CD4-positive, alpha-beta T cell treated with Interleukin-17A for 1 hour (primary cell): Measurements from ENCODE around the gene SHKBP1.
A peak's percentile ranks its signal among the peaks of the same experiment; 100 is the strongest.
"Not testable (repeated sequence)": the region's sequence is repeated elsewhere in the genome, so short reads cannot be mapped to it uniquely, and the experiment has no call there.

Experiments used
- DNase-seq: peaks from one replicate; pipeline ENCODE4 v3.0.0-alpha.2; 2020

Gene SHKBP1

GRCh38 chr19:40576585-40577451 lies at the start of gene SHKBP1:
TSS of gene SHKBP1 (plus strand) at chr19:40576873. CDS start at chr19:40576900, 27 bp downstream.
- DNase-seq, result peak; percentile 95

GRCh38 chr19:40528078-40528477 lies 48.6 kb upstream of the SHKBP1 start:
- no peak for DNase-seq

GRCh38 chr19:40528533-40529092 lies 48.1 kb upstream of the SHKBP1 start:
- DNase-seq, result no peak

- peak; percentile 91 for DNase-seq
Measured at GRCh38 chr19:40529093-40529954, 47.3 kb upstream of the SHKBP1 start.

- DNase-seq, result peak; percentile 21
Measured at GRCh38 chr19:40530091-40530901, 46.4 kb upstream of the SHKBP1 start.

- no peak for DNase-seq
Measured at GRCh38 chr19:40533508-40533907, 43.2 kb upstream of the SHKBP1 start.

GRCh38 chr19:40534148-40534547 lies 42.5 kb upstream of the SHKBP1 start:
- DNase-seq, result no peak

GRCh38 chr19:40539070-40539469 lies 37.6 kb upstream of the SHKBP1 start:
- no peak for DNase-seq

GRCh38 chr19:40542202-40542859 lies 34.3 kb upstream of the SHKBP1 start:
- DNase-seq, result no peak

- no peak for DNase-seq
Measured at GRCh38 chr19:40543029-40543597, 33.6 kb upstream of the SHKBP1 start.

GRCh38 chr19:40546153-40546841 lies 30.4 kb upstream of the SHKBP1 start:
- not testable (repeated sequence) for DNase-seq

GRCh38 chr19:40547190-40547589 lies 29.5 kb upstream of the SHKBP1 start:
- DNase-seq, result not testable (repeated sequence)

- no peak for DNase-seq
Measured at GRCh38 chr19:40547836-40548235, 28.8 kb upstream of the SHKBP1 start.

GRCh38 chr19:40549007-40549708 lies 27.5 kb upstream of the SHKBP1 start:
- DNase-seq, result peak; percentile 75

- DNase-seq, result no peak
Measured at GRCh38 chr19:40550951-40551350, 25.7 kb upstream of the SHKBP1 start.

- DNase-seq, result no peak
Measured at GRCh38 chr19:40552848-40553247, 23.8 kb upstream of the SHKBP1 start.

GRCh38 chr19:40553885-40554857 lies 22.5 kb upstream of the SHKBP1 start:
- DNase-seq, result no peak

- DNase-seq, result no peak
Measured at GRCh38 chr19:40555978-40556689, 20.5 kb upstream of the SHKBP1 start.
